HG02943 (cell line): ENCODE measurements around the gene BACE1.
"Not testable (repeated sequence)": the region's sequence is repeated elsewhere in the genome, so short reads cannot be mapped to it uniquely, and the experiment has no call there.

Experiments
- ATAC-seq: cut with Tn5 transposase; IDR thresholded peaks from one replicate; pipeline ENCODE4 v1.9.1; 2021; ENCODE audit warnings: mild to moderate bottlenecking, low read depth, moderate library complexity; ENCODE audit not compliant: unreplicated experiment

The BACE1 gene

GRCh38 chr11:117316197-117316961, at the start of gene BACE1:
Gene BACE1 (minus strand): TSS chr11:117316256. CDS start chr11:117315795, 461 bp downstream.
- ATAC-seq: no peak

DNA sequence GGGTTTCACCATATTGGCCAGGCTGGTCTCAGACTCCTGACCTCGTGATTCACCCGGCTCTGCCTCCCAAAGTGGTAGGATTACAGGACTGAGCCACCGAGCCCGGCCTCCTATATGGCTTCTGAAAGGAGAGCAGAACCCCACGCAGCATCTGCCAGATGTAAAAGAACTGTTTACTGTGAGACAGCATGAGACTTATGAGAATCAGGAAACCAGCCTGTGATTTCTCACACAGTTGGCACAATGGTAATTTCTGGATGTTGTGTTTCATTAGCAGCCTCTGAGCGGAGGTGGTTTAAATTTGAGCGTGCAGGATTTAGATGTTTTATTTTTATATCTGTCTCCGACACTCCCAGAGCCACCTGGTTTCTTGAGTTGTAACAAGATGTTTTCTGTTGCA, 45.4 kb upstream of the BACE1 start:
- ATAC-seq: no peak

DNA sequence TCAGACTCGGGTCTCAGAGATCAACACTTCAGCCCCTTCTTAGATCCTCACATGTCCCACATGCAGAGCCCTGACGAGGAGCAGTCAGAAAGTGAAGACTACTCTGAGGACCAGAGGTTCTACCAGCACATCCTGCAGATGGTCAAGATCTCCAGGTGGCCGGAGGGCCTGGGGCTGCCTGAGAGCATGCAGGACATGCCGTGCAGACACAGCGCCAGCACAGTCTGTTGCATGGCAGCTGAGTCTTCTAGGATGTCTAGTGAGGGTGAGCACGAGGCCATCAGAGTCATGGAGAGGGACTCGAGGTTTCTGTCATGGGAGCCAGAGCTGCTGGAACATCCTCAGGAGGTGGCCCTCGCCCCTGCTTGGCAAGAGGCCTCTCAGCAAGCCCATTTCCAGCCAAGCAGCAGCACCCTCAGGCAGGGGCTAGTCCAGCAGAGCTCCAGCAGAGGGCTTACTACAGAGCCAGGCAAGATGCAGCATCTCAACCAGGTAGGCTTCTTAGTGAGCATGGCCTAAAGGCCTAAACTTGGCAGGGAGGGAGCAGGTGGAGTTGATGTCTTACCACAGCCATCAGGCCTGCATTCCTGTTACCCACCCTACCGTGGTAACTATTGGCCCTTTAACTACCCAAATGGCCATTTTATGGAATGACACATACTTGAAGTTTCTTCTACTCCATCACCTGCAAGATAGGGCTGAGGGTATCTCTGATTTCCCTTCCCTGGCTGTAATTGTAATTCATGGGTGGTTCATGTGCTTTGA, 40.3 kb upstream of the BACE1 start:
- no peak for ATAC-seq

GRCh38 chr11:117354550-117354949, 38.5 kb upstream of the BACE1 start:
- no peak for ATAC-seq

- no peak for ATAC-seq
Measured at GRCh38 chr11:117345039-117345438, 29.0 kb upstream of the BACE1 start.

GRCh38 chr11:117337076-117337475, 21.0 kb upstream of the BACE1 start:
- no peak for ATAC-seq

- no peak for ATAC-seq
Measured at GRCh38 chr11:117335399-117335798, 19.3 kb upstream of the BACE1 start.

DNA sequence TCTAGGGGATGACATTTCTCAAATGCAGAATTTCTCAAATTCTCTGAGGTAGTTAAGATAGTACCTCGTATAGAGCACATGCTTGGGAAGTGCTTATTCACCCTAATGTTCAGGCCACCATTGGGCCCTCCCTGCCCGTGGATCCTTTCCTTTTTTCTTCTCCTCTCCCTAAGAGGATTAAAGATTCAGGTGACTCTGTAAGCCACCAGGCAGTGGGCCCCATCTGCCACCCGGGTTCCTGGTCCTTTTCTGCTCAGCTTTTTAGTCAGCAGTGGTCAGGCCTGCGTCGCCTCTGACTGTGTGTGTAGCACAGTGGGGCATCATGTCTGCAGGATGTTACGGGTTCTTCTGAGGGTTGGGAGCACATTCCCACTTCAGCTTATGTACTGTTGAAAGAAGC, 18.8 kb upstream of the BACE1 start:
- ATAC-seq: no peak

- no peak for ATAC-seq
Measured at GRCh38 chr11:117333917-117334316, 17.9 kb upstream of the BACE1 start.

DNA sequence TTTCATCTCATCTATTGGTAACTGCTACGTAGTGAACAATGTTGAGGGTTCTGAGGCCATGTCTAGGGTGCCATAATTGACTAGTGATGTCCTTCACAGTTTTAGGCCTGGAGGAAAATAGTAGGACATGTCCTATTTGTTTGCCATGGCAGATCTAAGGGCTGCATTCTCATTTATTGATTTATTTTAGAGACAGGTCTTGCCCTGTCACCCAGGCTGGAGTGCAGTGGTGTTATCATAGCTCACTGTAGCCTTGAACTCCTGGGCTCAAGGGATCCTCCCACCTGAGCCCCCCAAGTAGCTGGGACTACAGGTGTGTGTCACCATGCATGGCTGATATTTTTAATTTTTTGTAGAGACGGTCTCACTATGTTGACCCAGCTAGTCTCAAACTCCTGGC, 16.8 kb upstream of the BACE1 start:
- ATAC-seq: no peak

DNA sequence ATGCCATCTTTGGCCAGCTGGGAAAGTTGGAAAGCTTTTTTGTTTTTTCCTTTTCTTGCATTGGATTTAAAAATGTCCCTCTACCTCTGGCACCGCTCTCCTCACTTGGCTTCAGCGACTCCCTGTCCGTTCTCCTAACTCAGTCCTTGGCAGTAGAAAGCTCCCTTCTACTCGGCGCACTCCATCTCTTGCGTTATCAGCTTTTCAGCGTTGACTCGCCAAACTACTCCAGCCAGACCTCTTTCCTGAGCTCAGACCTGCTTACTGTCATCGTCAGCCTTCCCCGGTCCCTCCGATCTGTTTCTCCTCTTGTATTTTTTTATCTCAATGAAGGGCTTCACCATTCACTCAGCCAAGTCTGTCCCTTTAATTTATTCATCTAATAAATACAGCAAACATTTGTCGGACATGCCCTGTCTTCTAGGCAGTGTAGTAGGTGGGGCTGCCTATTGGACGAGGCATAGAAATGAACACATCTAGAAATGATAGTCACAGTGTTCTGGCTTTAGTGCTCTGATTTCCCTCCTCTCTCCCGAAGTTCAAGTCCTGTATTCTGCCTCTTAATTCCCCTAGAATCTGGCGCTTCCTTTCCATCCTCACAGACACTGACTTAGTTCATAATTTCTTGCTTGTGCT, 12.4 kb upstream of the BACE1 start:
- peak; percentile 17 for ATAC-seq

GRCh38 chr11:117327567-117328374, 11.7 kb upstream of the BACE1 start, which contains the start of gene CEP164:
Gene CEP164 (plus strand): TSS chr11:117327854. CDS start chr11:117338587, 10,733 bp downstream.
- ATAC-seq: peak; percentile 95

DNA sequence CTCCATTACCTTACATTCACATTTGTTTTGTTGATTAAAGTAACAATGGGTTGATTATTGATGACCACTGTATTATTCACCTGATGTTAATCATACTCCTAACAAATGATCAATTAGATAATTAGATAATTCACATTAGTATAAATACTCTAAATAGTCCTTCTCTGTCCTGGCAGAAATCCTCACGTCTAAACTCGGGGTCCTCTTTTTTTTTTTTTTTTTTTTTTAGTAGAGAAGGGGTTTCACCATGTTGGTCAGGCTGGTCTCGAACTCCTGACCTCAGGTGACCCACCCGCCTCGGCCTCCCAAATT, 11.2 kb upstream of the BACE1 start:
- not testable (repeated sequence) for ATAC-seq

DNA sequence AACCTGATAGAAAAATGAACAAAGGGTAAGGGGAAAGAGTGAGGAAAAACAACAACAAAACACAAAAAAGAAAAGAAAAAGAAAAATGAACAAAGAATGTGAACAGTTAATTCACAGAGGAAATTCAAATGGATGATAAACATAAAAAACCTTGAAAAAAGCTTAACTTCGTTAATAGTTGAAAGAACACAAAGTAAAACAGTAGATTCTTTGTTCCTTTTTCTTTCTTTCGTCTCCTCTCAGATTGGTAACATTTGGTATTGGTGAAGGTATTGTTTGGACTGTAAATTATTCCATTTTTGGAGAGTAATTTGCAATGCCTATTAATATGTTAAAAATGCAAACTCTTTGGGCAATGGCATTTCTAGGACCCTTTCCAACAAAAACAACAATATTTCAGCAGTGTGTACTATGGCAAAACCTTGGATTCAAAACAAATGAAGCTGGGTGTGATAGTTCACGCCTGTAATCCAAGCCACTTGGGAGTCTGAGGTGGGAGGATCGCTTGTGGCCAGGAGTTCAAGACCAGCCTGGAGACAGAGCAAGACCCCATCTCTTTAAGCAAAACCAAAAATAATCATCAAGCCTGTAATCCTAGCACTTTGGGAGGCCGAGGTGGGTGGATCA, 3.3 kb upstream of the BACE1 start:
- ATAC-seq: no peak

DNA sequence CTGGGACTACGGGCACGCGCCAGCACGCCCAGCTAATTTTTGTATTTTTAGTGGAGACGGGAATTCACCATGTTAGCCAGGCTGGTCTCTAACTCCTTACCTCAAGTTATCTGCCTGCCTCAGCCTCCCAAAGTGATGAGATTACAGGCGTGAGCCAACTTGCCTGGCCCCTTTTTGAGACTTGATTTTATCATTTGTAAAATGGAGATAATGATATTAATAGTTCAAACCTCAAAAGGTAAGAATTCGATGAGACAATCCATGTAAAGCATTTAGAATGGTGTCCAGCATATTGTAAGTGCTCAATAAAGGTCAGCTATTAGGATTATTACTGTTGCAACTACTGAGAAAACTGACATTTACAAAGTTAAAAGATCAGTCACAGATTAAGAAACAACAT, 2.7 kb upstream of the BACE1 start:
- no peak for ATAC-seq

GRCh38 chr11:117315285-117316196, 515 bp downstream of the BACE1 start:
- ATAC-seq: no peak

DNA sequence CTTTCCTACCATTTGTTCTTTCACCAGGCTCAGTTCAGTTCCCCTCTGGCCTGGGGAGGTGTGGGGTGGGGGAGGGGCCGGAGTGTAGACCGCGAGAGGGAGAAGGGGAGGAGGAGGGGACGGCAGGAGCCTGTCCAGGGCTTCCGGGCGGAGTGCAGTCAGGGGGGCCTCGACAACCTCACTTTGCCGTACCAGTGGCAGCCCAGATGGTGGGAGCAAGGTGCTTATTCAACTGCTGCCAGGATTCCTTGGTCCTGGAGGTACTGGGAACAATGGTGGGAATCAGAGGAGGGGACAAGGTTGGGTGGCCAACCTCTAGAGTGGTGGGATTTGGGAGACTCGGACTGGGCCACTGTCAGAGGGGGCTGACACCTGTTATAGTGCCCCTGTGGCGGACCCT, 1.2 kb downstream of the BACE1 start:
- ATAC-seq: no peak

DNA sequence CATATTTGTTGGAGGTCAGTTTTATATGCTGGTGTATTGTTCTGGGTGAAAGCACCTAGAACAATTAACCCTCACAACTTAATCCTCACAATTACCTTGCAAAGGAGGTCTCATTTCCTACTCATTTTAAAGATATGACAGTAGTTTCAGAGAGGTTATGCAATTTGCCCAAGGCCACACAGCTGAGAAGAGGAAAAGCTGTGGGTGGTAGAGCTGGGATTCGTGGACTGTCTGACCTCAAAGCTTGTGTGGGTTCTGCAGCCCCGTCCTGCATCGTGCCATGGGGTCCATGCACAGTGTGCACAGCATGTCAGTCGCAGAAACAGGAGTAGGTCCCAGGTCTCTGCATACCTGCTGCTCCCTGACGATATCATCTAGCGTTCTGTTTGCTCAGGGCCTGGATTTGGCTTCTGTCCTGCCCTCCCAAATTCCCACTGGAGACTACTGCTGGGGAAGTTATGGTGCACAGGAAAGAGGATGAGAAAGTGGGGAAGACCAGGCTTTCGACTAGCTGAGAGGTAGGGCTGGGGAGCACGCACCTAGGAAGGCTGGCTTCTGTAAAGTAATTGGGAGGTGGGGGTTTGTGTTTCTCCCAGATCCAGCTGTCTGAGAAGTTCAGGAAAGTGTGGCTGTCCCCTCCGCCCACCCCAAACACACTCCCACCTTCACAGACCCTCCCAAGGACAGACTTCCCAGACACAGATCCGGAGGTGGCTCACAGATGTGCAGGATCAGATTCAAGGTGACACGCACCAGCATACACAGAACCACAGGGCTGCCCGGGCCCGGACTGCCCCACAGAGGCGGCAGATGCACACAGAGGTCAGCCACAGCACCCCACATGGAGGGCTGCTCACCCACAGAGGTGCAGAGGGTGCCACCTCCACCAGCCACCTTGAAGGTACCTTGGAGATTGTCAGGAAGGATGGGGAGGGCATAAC, 2.0 kb downstream of the BACE1 start:
- no peak for ATAC-seq
